A673 (cell line): ENCODE measurements around the gene FAM43A.

ENCODE experiments used
- CTCF ChIP-seq: fragments of 300-800, 200-600 bp; sonication (generic); conservative IDR thresholded peaks from 2 replicates; pipeline ENCODE4 v1.5.1; 2017; ENCODE audit warnings: low read depth, mild to moderate bottlenecking, antibody characterized with exemption, low read length, moderate library complexity, mixed read lengths
- EZH2 ChIP-seq: fragments of 200-600 bp; sonication (generic); IDR thresholded peaks from 2 replicates; pipeline ENCODE4 v1.6.1; 2017; ENCODE audit warnings: borderline replicate concordance, low read depth, mild to moderate bottlenecking, mixed read lengths, antibody characterized with exemption, low read length; ENCODE audit not compliant: poor library complexity, severe bottlenecking

GRCh38 chr3:194680888-194681615 is 4.6 kb upstream of the FAM43A start:
- TF ChIP-seq EZH2 (no peak), CTCF (no peak)
